Measurements from ENCODE around the gene IL13.

IL13 gene

DNA sequence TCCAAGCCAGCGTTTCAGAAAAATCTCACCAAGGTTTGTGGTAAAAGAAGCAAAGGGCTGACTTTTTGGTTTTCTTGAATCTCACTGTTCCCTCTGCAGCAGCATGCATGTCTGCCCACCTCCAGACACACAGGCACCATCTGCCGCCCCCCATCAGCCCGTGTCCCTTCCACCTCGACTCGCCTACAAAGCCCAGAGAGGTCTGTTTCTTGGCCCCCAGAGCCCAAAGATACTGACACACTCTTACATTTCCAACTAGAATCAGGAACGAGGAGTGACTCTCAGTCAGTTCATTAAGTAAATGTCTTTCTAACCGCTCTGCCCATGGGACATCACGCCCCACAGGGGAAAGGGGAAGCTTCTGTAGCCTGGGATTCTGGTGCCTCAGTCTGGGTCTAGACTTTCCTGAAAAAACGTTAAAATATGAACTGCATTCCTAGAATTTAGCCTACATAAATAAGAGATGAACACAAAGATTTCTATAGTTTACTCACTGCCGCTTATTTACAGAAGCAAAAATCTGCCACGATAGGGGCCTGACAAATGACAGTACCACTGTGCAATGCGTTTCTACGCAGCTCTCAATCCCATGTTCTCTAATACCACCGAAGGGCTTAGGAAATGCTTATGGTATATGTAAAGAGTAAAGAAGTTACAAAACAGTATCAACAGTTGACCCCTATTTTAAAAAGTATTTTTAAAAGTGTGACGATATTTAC, 19.9 kb downstream of the IL13 start:
- POLR2A ChIA-PET: interaction anchor here (0.9 to 1.4 kb wide), 3 partner anchors 8 to 60 kb away, joined by 3 read pairs; partner anchors contain the start of gene KIF3A
- TF ChIP-seq BHLHE40 (IDR thresholded peaks at IDR 0.05; ENCODE audit: borderline replicate concordance) (no peak), ZNF384 (IDR thresholded peaks at IDR 0.05) (no peak), L3MBTL2 (conservative IDR thresholded peaks at IDR 0.05) (no peak), SUZ12 (IDR thresholded peaks at IDR 0.05) (no peak), SP1 (IDR thresholded peaks at IDR 0.05) (no peak), FOXM1 (IDR thresholded peaks at IDR 0.05; ENCODE audit: borderline replicate concordance) (no peak), FOXK2 (IDR thresholded peaks at IDR 0.05) (no peak), HDGF (IDR thresholded peaks at IDR 0.05; ENCODE audit: borderline replicate concordance) (no peak), ARNT (IDR thresholded peaks at IDR 0.05) (no peak), CTBP1 (IDR thresholded peaks at IDR 0.05; ENCODE audit: borderline replicate concordance) (no peak), ELF4 (IDR thresholded peaks at IDR 0.05) (no peak), LEF1 (IDR thresholded peaks at IDR 0.05; ENCODE audit: borderline replicate concordance) (no peak), NFRKB (IDR thresholded peaks at IDR 0.05) (no peak), TARDBP (IDR thresholded peaks at IDR 0.05) (no peak)
- TF ChIP-seq, protein P1, sequence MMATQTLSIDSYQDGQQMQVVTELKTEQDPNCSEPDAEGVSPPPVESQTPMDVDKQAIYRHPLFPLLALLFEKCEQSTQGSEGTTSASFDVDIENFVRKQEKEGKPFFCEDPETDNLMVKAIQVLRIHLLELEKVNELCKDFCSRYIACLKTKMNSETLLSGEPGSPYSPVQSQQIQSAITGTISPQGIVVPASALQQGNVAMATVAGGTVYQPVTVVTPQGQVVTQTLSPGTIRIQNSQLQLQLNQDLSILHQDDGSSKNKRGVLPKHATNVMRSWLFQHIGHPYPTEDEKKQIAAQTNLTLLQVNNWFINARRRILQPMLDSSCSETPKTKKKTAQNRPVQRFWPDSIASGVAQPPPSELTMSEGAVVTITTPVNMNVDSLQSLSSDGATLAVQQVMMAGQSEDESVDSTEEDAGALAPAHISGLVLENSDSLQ (IDR thresholded peaks at IDR 0.05): no peak
- CTCF ChIA-PET: interaction anchor here (1.1 kb wide), 1 partner anchor 10 kb away, joined by 3 read pairs; no protein-coding TSS in a partner anchor
- no peak for DNase-seq (ENCODE audit: extremely low spot score)

DNA sequence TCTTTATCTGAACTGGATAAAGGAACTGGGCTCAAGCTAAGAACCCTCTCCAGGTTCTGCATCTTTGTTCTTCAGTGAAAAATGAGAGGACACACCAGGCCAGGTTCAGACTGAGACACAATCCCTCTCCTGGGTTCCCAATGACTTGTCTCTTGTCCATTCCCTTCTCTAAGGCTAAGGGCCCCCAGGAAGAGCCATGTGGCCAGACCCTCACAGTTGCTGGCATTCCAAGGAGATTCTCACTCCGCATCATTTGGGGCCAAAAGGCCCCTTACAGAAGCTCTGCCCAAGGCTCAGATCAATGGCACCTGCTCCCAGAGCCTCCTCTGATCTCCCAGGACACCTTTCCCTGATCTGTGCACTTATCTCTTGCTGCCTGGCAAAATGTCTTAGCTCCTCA, 20.8 kb downstream of the IL13 start:
- ChIA-PET CTCF (interaction anchor here (0.6 kb wide), 2 partner anchors 59 to 100 kb away, joined by 3 to 4 read pairs; partner anchors contain the start of gene KIF3A), POLR2A (interaction anchor here (0.9 to 1.4 kb wide), 2 partner anchors 9 to 59 kb away, joined by 3 read pairs; partner anchors contain the start of gene KIF3A)
- DNase-seq (ENCODE audit: extremely low spot score): no peak
- TF ChIP-seq FOXM1 (IDR thresholded peaks at IDR 0.05; ENCODE audit: borderline replicate concordance) (no peak), BHLHE40 (IDR thresholded peaks at IDR 0.05; ENCODE audit: borderline replicate concordance) (no peak), ELF4 (IDR thresholded peaks at IDR 0.05) (no peak), ZNF384 (IDR thresholded peaks at IDR 0.05) (no peak), ARNT (IDR thresholded peaks at IDR 0.05) (no peak), SUZ12 (IDR thresholded peaks at IDR 0.05) (no peak), NFRKB (IDR thresholded peaks at IDR 0.05) (no peak), SP1 (IDR thresholded peaks at IDR 0.05) (no peak), TARDBP (IDR thresholded peaks at IDR 0.05) (no peak), CTBP1 (IDR thresholded peaks at IDR 0.05; ENCODE audit: borderline replicate concordance) (no peak), L3MBTL2 (conservative IDR thresholded peaks at IDR 0.05) (no peak), FOXA1 (IDR thresholded peaks at IDR 0.05) (no peak), HDGF (IDR thresholded peaks at IDR 0.05; ENCODE audit: borderline replicate concordance) (no peak)
- TF ChIP-seq, protein P1 (IDR thresholded peaks at IDR 0.05): no peak

- ChIA-PET POLR2A (no interaction called here), CTCF (interaction anchor here (0.6 kb wide), 1 partner anchor 100 kb away, joined by 3 read pairs; no protein-coding TSS in a partner anchor)
- DNase-seq (ENCODE audit: extremely low spot score): no peak
- TF ChIP-seq, protein P1 (IDR thresholded peaks at IDR 0.05): no peak
- TF ChIP-seq SUZ12 (IDR thresholded peaks at IDR 0.05) (no peak), FOXM1 (IDR thresholded peaks at IDR 0.05; ENCODE audit: borderline replicate concordance) (no peak), BHLHE40 (IDR thresholded peaks at IDR 0.05; ENCODE audit: borderline replicate concordance) (no peak), LEF1 (IDR thresholded peaks at IDR 0.05; ENCODE audit: borderline replicate concordance) (no peak), FOXK2 (IDR thresholded peaks at IDR 0.05) (no peak), TARDBP (IDR thresholded peaks at IDR 0.05) (no peak), HDGF (IDR thresholded peaks at IDR 0.05; ENCODE audit: borderline replicate concordance) (no peak), CTBP1 (IDR thresholded peaks at IDR 0.05; ENCODE audit: borderline replicate concordance) (no peak), ZNF384 (IDR thresholded peaks at IDR 0.05) (no peak)
Observed at GRCh38 chr5:132679166-132679565, 21.2 kb downstream of the IL13 start.

DNA sequence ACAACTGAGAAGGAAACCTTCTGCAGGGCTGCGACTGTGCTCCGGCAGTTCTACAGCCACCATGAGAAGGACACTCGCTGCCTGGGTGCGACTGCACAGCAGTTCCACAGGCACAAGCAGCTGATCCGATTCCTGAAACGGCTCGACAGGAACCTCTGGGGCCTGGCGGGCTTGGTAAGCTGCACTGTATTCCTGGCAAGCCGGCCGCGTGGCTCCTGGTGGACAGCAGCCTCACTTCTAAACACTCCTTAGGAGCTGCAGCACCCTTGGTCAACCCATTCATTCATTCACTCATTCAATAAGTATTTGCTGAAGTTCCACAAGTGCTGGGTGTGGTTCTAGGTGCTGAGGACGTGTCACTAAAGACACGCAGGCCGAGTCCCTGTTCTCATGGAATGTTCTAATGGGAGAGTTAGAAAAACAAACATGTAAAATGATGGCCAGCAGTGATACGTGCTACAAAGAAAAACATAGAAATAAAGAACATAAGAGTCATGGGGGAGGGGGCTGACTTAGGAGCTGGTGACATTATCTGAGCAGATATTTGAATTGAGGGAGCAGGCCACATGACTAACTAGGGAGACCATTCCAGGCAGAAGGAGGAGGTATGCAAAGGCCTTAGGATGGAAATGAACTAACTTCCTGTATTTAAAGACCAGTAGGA, 21.9 kb downstream of the IL13 start:
- CTCF ChIA-PET: no interaction called here
- no peak for DNase-seq (ENCODE audit: extremely low spot score)

DNA sequence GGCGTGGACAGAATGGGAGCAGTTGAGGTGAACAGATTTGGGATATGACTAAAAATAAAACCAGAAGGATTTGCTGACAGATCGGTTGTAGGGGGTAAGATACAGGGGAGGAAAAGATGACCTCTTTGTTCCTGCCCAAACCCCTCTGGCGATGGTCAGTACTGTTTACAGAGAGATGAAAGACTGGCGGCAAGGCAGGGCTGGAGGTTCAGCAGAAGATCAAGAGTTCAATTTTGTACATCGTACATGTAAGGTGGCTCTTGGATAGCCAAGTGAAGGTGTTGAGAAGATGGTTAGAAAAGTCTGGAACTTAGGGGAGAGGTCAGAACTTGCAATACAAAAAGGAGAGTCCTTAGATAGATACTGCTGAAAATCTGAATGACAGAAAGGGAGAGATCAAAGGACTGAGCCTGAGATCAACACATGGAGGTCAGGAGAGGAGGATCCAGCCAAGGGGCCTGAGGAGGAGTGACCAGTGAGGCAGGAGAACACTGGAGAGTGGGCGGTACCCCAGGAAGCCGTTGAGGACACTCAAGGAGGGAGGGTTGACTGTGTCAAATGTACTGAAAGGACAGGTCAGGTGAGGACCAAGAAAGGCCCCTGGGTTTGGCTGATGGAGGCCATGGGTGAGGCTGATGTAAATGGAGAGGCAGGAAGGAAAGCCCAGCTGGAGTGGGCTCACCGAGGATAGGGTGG, 23.0 kb downstream of the IL13 start:
- CTCF ChIA-PET: no interaction called here
- TF ChIP-seq, protein P1 (IDR thresholded peaks at IDR 0.05): no peak
- no peak for TF ChIP-seq BHLHE40 (IDR thresholded peaks at IDR 0.05; ENCODE audit: borderline replicate concordance)
- no peak for TF ChIP-seq CTBP1 (IDR thresholded peaks at IDR 0.05; ENCODE audit: borderline replicate concordance)
- no peak for TF ChIP-seq FOXA1 (IDR thresholded peaks at IDR 0.05)
- TF ChIP-seq ELF4 (IDR thresholded peaks at IDR 0.05): no peak
- no peak for TF ChIP-seq HDGF (IDR thresholded peaks at IDR 0.05; ENCODE audit: borderline replicate concordance)
- TF ChIP-seq LEF1 (IDR thresholded peaks at IDR 0.05; ENCODE audit: borderline replicate concordance): no peak
- no peak for TF ChIP-seq TARDBP (IDR thresholded peaks at IDR 0.05)
- DNase-seq (ENCODE audit: extremely low spot score): no peak
- POLR2A ChIA-PET: no interaction called here

More for the DNA sequence above, 21.9 kb downstream of the IL13 start:
- TF ChIP-seq LEF1 (IDR thresholded peaks at IDR 0.05; ENCODE audit: borderline replicate concordance): no peak
- no peak for TF ChIP-seq ARNT (IDR thresholded peaks at IDR 0.05)
- POLR2A ChIA-PET: no interaction called here
